Measurements from ENCODE around the gene PSORS1C2. TPM values are rescaled to one million over a fixed set of nuclear protein-coding genes. Genes with fewer than 3 reads are reported as not detected.
A peak's percentile ranks its signal among the peaks of the same experiment; 100 is the strongest.

The PSORS1C2 gene
- total RNA-seq, 2 donors from 2014 or later = not detected

- Histone ChIP-seq H3K9me3 (no peaks in the 10 kb centered on the region), H3K4me1 (peaks cover 76% of the 10 kb centered on the region), H3K27ac (peak overlapping the region in 1 of 4 donors; percentile 41), H3K27me3 (no peaks in the 10 kb centered on the region), H3K36me3 (replicated peaks in 1 of 2; ENCODE audit: insufficient read depth in 1 of 2, low read depth in 2 of 2) (no peaks in the 10 kb centered on the region), H3K4me3 (no peak overlapping the region)
- ATAC-seq = peak; percentile 89
- intact Hi-C loops (cut with DNase I) = no loop called here
- peak in 2 of 4 donors; percentile 52 to 74 for DNase-seq
- TF ChIP-seq, protein P1, sequence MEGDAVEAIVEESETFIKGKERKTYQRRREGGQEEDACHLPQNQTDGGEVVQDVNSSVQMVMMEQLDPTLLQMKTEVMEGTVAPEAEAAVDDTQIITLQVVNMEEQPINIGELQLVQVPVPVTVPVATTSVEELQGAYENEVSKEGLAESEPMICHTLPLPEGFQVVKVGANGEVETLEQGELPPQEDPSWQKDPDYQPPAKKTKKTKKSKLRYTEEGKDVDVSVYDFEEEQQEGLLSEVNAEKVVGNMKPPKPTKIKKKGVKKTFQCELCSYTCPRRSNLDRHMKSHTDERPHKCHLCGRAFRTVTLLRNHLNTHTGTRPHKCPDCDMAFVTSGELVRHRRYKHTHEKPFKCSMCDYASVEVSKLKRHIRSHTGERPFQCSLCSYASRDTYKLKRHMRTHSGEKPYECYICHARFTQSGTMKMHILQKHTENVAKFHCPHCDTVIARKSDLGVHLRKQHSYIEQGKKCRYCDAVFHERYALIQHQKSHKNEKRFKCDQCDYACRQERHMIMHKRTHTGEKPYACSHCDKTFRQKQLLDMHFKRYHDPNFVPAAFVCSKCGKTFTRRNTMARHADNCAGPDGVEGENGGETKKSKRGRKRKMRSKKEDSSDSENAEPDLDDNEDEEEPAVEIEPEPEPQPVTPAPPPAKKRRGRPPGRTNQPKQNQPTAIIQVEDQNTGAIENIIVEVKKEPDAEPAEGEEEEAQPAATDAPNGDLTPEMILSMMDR (IDR thresholded peaks at IDR 0.05) = no peak
- TF ChIP-seq POLR2A (IDR thresholded peaks at IDR 0.05) = no peak
- 46 to 76% methylated on average over 13 to 22 of the region's 26 CpGs for WGBS, 2 donors
Measured at GRCh38 chr6:31180500-31180899, 41.6 kb upstream of the PSORS1C2 start.

DNA sequence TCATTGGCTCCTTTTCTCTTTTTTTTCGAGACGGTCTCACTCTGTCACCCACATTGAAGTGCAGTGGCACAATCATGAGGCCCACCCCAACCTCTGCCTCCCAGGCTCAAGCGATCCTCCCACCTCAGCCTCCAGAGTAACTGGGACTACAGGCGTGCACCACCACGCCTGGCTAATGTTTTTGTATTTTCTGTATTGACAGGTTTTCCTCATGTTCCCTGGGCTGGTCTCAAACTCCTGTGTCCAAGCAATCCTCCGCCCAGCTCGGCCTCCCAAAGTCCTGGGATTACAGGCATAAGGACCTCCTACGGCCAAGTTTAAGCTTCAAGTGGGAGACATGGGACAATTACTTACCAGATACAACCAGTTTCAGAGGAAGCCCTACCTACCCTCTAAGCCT lies 41.0 kb upstream of the PSORS1C2 start:
- no peak for DNase-seq
- H3K9me3 ChIP-seq = no peaks in the 10 kb centered on the region
- H3K27me3 ChIP-seq = no peaks in the 10 kb centered on the region
- H3K36me3 ChIP-seq (replicated peaks in 1 of 2; ENCODE audit: insufficient read depth in 1 of 2, low read depth in 2 of 2) = no peaks in the 10 kb centered on the region
- peaks cover 82% of the 10 kb centered on the region for H3K4me1 ChIP-seq
- H3K27ac ChIP-seq = peak overlapping the region in 1 of 4 donors; percentile 41
- no peak overlapping the region for H3K4me3 ChIP-seq
- ATAC-seq = no peak
- intact Hi-C loops (cut with DNase I) = no loop called here
- no peak for TF ChIP-seq POLR2A (IDR thresholded peaks at IDR 0.05)
- TF ChIP-seq, protein P1 (IDR thresholded peaks at IDR 0.05) = no peak
- 96% methylated on average over 8 of the region's 8 CpGs for WGBS, 2 donors

GRCh38 chr6:31179042-31179386 lies 40.1 kb upstream of the PSORS1C2 start:
- intact Hi-C loops (cut with DNase I) = no loop called here
- ATAC-seq = no peak
- 79 to 89% methylated on average over 4 of the region's 4 CpGs for WGBS, 2 donors
- no peaks in the 10 kb centered on the region for H3K36me3 ChIP-seq (replicated peaks in 1 of 2; ENCODE audit: insufficient read depth in 1 of 2, low read depth in 2 of 2)
- DNase-seq = no peak
- H3K27me3 ChIP-seq = no peaks in the 10 kb centered on the region
- H3K4me3 ChIP-seq = no peak overlapping the region
- no peaks in the 10 kb centered on the region for H3K9me3 ChIP-seq
- TF ChIP-seq, protein P1 (IDR thresholded peaks at IDR 0.05) = no peak
- TF ChIP-seq POLR2A (IDR thresholded peaks at IDR 0.05) = no peak
- H3K4me1 ChIP-seq = peaks cover 88% of the 10 kb centered on the region
- H3K27ac ChIP-seq = peak overlapping the region in 1 of 4 donors; percentile 17

DNA sequence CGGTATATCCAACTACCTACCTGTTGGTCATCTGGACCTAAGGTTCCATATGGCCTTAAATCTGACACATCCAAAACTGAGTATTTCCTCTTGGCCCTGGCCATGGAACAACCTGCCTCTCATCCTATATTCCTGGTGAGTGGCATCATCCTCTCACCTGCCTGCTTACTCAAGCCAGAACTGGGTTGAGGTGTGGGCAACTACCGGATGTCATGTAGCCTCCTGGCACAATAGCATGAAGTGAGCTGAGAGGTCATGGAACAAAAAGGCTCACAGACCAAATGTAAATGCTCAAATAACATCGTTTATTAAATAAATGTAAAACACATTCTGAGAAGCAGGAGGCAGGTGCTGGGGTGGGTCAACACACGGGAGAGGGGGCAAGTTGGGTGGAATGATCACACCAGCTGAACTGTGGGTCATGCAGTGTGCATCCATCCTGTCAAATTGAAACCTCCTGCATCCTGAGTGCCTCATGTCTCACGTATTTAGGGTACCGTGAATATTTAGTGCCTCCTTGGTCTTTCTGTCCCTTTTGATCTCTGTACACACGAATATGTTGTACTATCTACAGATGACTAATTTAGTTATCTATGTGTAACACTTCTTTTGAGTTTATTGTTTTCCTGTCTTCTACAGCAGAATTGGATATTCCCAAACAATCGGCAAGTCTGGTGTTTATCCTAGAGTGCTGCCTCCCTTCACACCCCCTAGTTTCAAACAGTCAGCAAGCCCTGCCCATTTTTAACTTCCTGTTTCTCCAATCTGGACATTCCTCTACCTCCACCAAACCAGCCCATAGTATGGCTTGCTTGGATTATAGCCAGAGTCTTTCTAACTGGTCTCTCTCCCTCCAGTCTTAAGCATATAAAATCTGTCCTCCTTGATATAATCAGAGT lies 39.5 kb upstream of the PSORS1C2 start:
- no peak for ATAC-seq
- H3K4me3 ChIP-seq = no peak overlapping the region
- no peaks in the 10 kb centered on the region for H3K36me3 ChIP-seq (replicated peaks in 1 of 2; ENCODE audit: insufficient read depth in 1 of 2, low read depth in 2 of 2)
- no peak for DNase-seq
- H3K9me3 ChIP-seq = no peaks in the 10 kb centered on the region
- no peaks in the 10 kb centered on the region for H3K27me3 ChIP-seq
- H3K27ac ChIP-seq = peak overlapping the region in 1 of 4 donors; percentile 17
- peaks cover 88% of the 10 kb centered on the region for H3K4me1 ChIP-seq
- intact Hi-C loops (cut with DNase I) = no loop called here
- TF ChIP-seq, protein P1 (IDR thresholded peaks at IDR 0.05) = no peak
- TF ChIP-seq POLR2A (IDR thresholded peaks at IDR 0.05) = no peak
- 46 to 61% methylated on average over 8 of the region's 8 CpGs for WGBS, 2 donors

Measured in body of pancreas (tissue), 4 donors.